HEK293 (cell line): Measurements from ENCODE around the gene MYRIP.

Experiments used
- CTCF ChIA-PET: fragments of 350-600 bp; formaldehyde crosslinking; extraction: SDS; loops from one replicate; lab custom pipeline; 2021; ENCODE audit warnings: antibody characterized with exemption; lab: Yijun Ruan, JAX
- POLR2A ChIA-PET: fragments of 300-600 bp; formaldehyde crosslinking; extraction: SDS; loops from one replicate; lab custom pipeline; 2020; ENCODE audit warnings: antibody characterized with exemption, inconsistent platforms; lab: Yijun Ruan, JAX
- H3K27ac ChIP-seq: fragments of 200-500 bp; sonication (Bioruptor generic); 2 replicates; pipeline ENCODE4 v1.5.1; 2014; ENCODE audit warnings: low read depth, low read length, control low read depth, inconsistent platforms; ENCODE audit errors: extremely low read depth
- H3K36me3 ChIP-seq, 2 experiments: fragments of 200-500 bp in 1 of 2; sonication (Bioruptor generic) in 1 of 2; 1 replicate in 1 of 2; 2 replicates in 1 of 2; pipeline ENCODE4 v1.5.1; 2014 to 2017; ENCODE audit warnings: inconsistent platforms in 2 of 2, low read length in 2 of 2; ENCODE audit not compliant: control insufficient read depth in 2 of 2, insufficient read depth in 1 of 2
- H3K4me1 ChIP-seq: fragments of 200-500 bp; sonication (Bioruptor generic); 2 replicates; pipeline ENCODE4 v1.5.1; 2014; ENCODE audit warnings: mild to moderate bottlenecking, low read length, inconsistent platforms; ENCODE audit not compliant: control insufficient read depth, insufficient read depth
- H3K4me3 ChIP-seq: 2 replicates; pipeline ENCODE4 v1.5.1; 2011; ENCODE audit warnings: low read depth, mild to moderate bottlenecking, control low read depth, low read length, moderate library complexity
- H3K9me3 ChIP-seq: fragments of 200-500 bp; sonication (Bioruptor generic); 2 replicates; pipeline ENCODE4 v1.5.1; 2014; ENCODE audit warnings: low read depth, low read length, inconsistent platforms; ENCODE audit not compliant: control insufficient read depth, insufficient read depth
- CTCF ChIP-seq: fragments of 450-650 bp; formaldehyde crosslinking; IDR thresholded peaks from 2 replicates; pipeline ENCODE4 v1.5.1; 2016; ENCODE audit warnings: missing biosample characterization, missing genetic modification characterization
- PBX3 ChIP-seq: sonication (generic); formaldehyde crosslinking; IDR thresholded peaks from 2 replicates; pipeline ENCODE4 v1.8.1; 2022; ENCODE audit warnings: mild to moderate bottlenecking, moderate library complexity, missing genetic modification reagents
- RBAK ChIP-seq: fragments of 450-650 bp; formaldehyde crosslinking; IDR thresholded peaks from 2 replicates; pipeline ENCODE4 v1.5.1; 2016; ENCODE audit warnings: missing biosample characterization, missing genetic modification characterization
- TSHZ1 ChIP-seq: fragments of 450-650 bp; formaldehyde crosslinking; IDR thresholded peaks from 2 replicates; pipeline ENCODE4 v1.5.1; 2016; ENCODE audit warnings: missing biosample characterization, missing genetic modification characterization, borderline replicate concordance
- ZBTB21 ChIP-seq: fragments of 450-650 bp; formaldehyde crosslinking; IDR thresholded peaks from 2 replicates; pipeline ENCODE4 v1.5.1; 2017; ENCODE audit warnings: missing biosample characterization, missing genetic modification characterization
- ZBTB44 ChIP-seq: fragments of 450-650 bp; IDR thresholded peaks from 2 replicates; pipeline ENCODE4 v1.5.1; 2018; ENCODE audit warnings: missing biosample characterization, mild to moderate bottlenecking, missing genetic modification characterization
- ZNF148 ChIP-seq: fragments of 450-650 bp; formaldehyde crosslinking; IDR thresholded peaks from 2 replicates; pipeline ENCODE4 v1.5.0; 2017; ENCODE audit warnings: missing biosample characterization, missing genetic modification characterization, borderline replicate concordance
- ZNF18 ChIP-seq: fragments of 450-650 bp; formaldehyde crosslinking; IDR thresholded peaks from 2 replicates; pipeline ENCODE4 v1.5.1; 2016; ENCODE audit warnings: missing biosample characterization, missing genetic modification characterization
- ZNF341 ChIP-seq: fragments of 450-650 bp; formaldehyde crosslinking; IDR thresholded peaks from 2 replicates; pipeline ENCODE4; 2016; ENCODE audit warnings: low read depth, missing biosample characterization, missing genetic modification characterization
- ZNF391 ChIP-seq: fragments of 450-650 bp; formaldehyde crosslinking; IDR thresholded peaks from 2 replicates; pipeline ENCODE4 v1.5.1; 2016; ENCODE audit warnings: low read depth, missing biosample characterization, missing genetic modification characterization, borderline replicate concordance
- ZNF701 ChIP-seq: fragments of 450-650 bp; formaldehyde crosslinking; IDR thresholded peaks from 2 replicates; pipeline ENCODE4 v1.5.1; 2016; ENCODE audit warnings: missing biosample characterization, missing genetic modification characterization
- ZSCAN30 ChIP-seq: fragments of 450-650 bp; IDR thresholded peaks from 2 replicates; pipeline ENCODE4 v1.5.1; 2018; ENCODE audit warnings: missing biosample characterization, mild to moderate bottlenecking, missing genetic modification characterization, moderate library complexity

Gene MYRIP

GRCh38 chr3:40021338-40021737 is 211.9 kb downstream of the MYRIP start:
- CTCF ChIA-PET: no interaction called here

More at GRCh38 chr3:40021338-40021737, 211.9 kb downstream of the MYRIP start:
- Histone ChIP-seq H3K27ac (no peak overlapping the region), H3K36me3 (no peaks in the 10 kb centered on the region), H3K9me3 (no peaks in the 10 kb centered on the region), H3K4me3 (no peak overlapping the region), H3K4me1 (no peaks in the 10 kb centered on the region)
- POLR2A ChIA-PET: no interaction called here
- no peak for TF ChIP-seq ZNF341
- no peak for TF ChIP-seq ZNF701
- no peak for TF ChIP-seq PBX3
- TF ChIP-seq ZNF18 (tag by site-specific recombination): no peak
- TF ChIP-seq ZBTB44 (tag by site-specific recombination): no peak
- no peak for TF ChIP-seq ZSCAN30
- no peak for TF ChIP-seq TSHZ1 (tag by site-specific recombination)
- TF ChIP-seq ZBTB21 (tag by site-specific recombination): no peak
- no peak for TF ChIP-seq CTCF (tag by site-specific recombination)
- TF ChIP-seq ZNF391 (tag by site-specific recombination): no peak
- TF ChIP-seq ZNF148 (tag by site-specific recombination): no peak
- no peak for TF ChIP-seq RBAK (tag by site-specific recombination)
